Pancreas (tissue), 10 donors: ENCODE measurements around the gene IFT74. TPM values are rescaled to one million over a fixed set of nuclear protein-coding genes. Genes with fewer than 3 reads are reported as not detected.

Experiments
- ATAC-seq, 4 donors: fragments of 200-7000 bp; cut with Tn5 transposase; one replicate each; pipeline versions ENCODE4 v1.8.0 to v1.9.1; 2020; ENCODE audit warnings: mild to moderate bottlenecking in 4 of 4, moderate library complexity in 4 of 4
- DNase-seq, 6 donors: peaks; one replicate each; pipeline ENCODE4 v3.0.0-alpha.2; 2020
- FAIRE-seq: peaks from 2 replicates; lab custom pipeline; 2012; peaks lifted over from hg19 to GRCh38; lab: Jason Lieb, UNC
- H3K27ac ChIP-seq, 4 donors: fragments of 200-600 bp; sonication (generic); 1 replicate in 3 of 4; 2 replicates in 1 of 4; pipeline versions ENCODE4 v1.5.0 to v1.8.0; 2020
- H3K27me3 ChIP-seq, 4 donors: fragments of 200-600 bp; one replicate each; pipeline ENCODE4 v1.8.0; 2021
- H3K36me3 ChIP-seq, 3 donors: fragments of 200-600 bp; sonication (generic) in 1 of 3; one replicate each; pipeline versions ENCODE4 v1.5.0 to v1.8.0; 2020 to 2021
- H3K4me1 ChIP-seq, 3 donors: fragments of 200-600 bp; one replicate each; pipeline ENCODE4 v1.8.0; 2021
- H3K4me3 ChIP-seq, 4 donors: fragments of 200-600 bp; sonication (generic) in 2 of 4; one replicate each; pipeline versions ENCODE4 v1.5.0 to v1.8.0; 2020 to 2021
- H3K9me3 ChIP-seq, 4 donors: fragments of 200-600 bp; one replicate each; pipeline ENCODE4 v1.8.0; 2021
- WGBS, 2 donors: extraction: QIAGEN DNeasy Blood & Tissue Kit; methylation state at CpG; one replicate each; pipeline ENCODE4 v1.1.7; 2013; 5-methylcytosine and 5-hydroxymethylcytosine counted together
- intact Hi-C, 3 donors: fragments of 100-400 bp; cut with DNase I; formaldehyde crosslinking; loops; one replicate each; pipeline versions ENCODE4 v1.11.1 to v1.14.2; 2022
- polyA plus RNA-seq, 2 donors: library from polyadenylated mRNA; stranded (reverse); fragments of 200-250 nt; gene quantifications; one replicate each; pipeline ENCODE4 v1.2.3, GENCODE V29; 2013
- total RNA-seq, 6 donors: library from RNA; stranded (reverse); fragmentation: NEBNext Ultra II Directional in 4 of 6; extraction: Animal tissue kit (Norgen Biotek cat#: 25700) in 4 of 6; gene quantifications; one replicate each; pipeline versions ENCODE4 v1.2.1 to v1.2.4, GENCODE V29; 2021 to 2023
- TF ChIP-seq, protein P1 (sequence below), 4 donors: fragments of 200-600 bp; sonication (generic) in 3 of 4; IDR thresholded peaks; one replicate each; pipeline versions ENCODE4 v1.5.0 to v1.8.0; 2021; ENCODE audit warnings: antibody characterized with exemption in 4 of 4
- donor health status: healthy with polysubstance abuse.
- donor health status: DM: no; HTN: no; CAD: no; lungs with moderate emphysema.
- donor health status: DM: no; HTN: no; CAD: no.
- donor health status: control.
- donor health status: control.
- donor health status: Bipolar disorder and iron deficiency.
- donor health status: DM: yes; HTN: yes; CAD: no.
- donor health status: DM: no; HTN: no; CAD: no.
- donor health status: DM: no; HTN: no; CAD: no.
- donor health status: DM: yes; HTN: yes; CAD: no.

The IFT74 gene
- total and polyA plus RNA-seq, 8 donors: 5.2 to 10.7 (median 7.7) TPM

DNA sequence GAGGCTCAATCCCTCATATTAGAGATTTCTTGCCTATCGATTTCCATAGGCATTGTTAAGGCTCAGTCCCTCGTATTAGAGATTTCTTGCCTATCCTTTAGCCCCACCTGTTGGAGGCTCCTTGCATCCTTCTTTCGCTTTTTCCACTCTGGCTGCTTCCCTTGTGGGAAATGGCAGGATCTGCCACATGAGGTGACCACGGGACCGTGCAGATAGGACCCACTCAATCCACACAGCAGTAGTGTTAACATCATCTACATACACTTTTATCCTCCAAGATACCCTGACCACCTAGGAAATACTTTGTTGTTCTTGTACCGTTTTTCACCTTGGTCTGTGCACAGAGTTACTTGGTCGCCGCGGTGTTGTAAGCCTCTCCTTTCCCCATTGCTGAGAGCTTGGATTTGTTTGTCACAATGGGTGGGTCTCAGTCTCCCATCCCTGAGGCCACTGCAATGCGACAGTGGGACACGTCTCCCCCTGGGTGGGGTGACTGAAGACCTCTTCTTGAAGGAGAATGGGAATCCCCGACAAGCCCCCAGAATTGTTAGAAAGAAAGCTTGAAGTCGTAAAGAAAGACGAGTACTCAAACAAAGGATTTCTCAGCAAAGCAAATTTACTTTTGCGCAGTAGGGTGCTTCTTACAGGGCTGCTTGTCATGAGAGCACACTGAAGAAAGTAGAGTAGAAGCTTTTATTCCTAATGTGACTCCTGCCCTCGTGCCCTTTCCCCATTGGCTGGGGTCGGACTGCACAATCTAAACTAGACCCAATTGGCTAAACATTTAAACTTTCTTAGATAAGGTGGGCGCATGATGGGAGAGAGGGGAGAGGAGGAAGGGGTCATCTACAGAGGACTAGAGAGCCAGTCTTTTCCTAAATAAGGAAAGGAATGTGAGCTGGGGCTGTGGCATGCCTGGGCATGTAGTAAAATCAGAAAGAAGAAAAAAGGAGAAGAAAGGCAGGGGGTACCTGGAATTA lies 19.8 kb downstream of the IFT74 start:
- H3K4me3 ChIP-seq: no peak overlapping the region
- intact Hi-C loops: loop anchor here in 2 of 3 donors (5.0 to 10.0 kb wide), 2 partner anchors 231 to 234 kb away; no protein-coding TSS in a partner anchor
- H3K4me1 ChIP-seq: no peaks in the 10 kb centered on the region
- no peaks in the 10 kb centered on the region for H3K9me3 ChIP-seq
- H3K27ac ChIP-seq: no peak overlapping the region
- DNase-seq (peak in 2 of 6 donors; percentile 22 to 55), ATAC-seq (peak; percentile 64 to 88 (median 86)), FAIRE-seq (no peak)
- peaks cover 0 to 4% (median 0%) of the 10 kb centered on the region in 3 donors for H3K36me3 ChIP-seq
- TF ChIP-seq, protein P1, sequence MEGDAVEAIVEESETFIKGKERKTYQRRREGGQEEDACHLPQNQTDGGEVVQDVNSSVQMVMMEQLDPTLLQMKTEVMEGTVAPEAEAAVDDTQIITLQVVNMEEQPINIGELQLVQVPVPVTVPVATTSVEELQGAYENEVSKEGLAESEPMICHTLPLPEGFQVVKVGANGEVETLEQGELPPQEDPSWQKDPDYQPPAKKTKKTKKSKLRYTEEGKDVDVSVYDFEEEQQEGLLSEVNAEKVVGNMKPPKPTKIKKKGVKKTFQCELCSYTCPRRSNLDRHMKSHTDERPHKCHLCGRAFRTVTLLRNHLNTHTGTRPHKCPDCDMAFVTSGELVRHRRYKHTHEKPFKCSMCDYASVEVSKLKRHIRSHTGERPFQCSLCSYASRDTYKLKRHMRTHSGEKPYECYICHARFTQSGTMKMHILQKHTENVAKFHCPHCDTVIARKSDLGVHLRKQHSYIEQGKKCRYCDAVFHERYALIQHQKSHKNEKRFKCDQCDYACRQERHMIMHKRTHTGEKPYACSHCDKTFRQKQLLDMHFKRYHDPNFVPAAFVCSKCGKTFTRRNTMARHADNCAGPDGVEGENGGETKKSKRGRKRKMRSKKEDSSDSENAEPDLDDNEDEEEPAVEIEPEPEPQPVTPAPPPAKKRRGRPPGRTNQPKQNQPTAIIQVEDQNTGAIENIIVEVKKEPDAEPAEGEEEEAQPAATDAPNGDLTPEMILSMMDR (IDR thresholded peaks at IDR 0.05): peak; percentile 11 to 45 (median 34)
- 71 to 76% methylated on average over 18 of the region's 18 CpGs for WGBS, 2 donors
- H3K27me3 ChIP-seq: no peaks in the 10 kb centered on the region

DNA sequence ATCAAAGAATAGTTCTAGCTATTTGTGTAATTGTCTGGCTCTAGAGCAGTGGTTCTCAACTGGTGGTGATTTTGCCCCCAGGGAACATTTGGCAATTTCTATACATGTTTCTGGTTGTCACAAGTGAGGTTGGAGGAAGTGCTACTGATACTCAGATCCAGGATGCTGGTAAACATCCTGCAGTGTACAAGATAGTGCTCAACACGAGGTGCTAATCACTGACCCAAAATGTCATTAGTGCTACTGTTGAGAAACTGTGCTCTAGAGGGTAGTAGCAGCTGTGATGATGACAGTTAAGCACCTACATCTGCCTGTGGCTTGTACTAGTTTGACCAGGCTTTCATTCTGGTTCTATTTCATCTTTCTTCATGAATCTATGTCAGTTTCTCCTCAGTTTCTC lies 27.1 kb downstream of the IFT74 start:
- TF ChIP-seq, protein P1 (IDR thresholded peaks at IDR 0.05): no peak
- ATAC-seq: no peak
- Histone ChIP-seq H3K4me3 (no peak overlapping the region), H3K36me3 (peaks cover 0 to 27% (median 0%) of the 10 kb centered on the region in 3 donors), H3K9me3 (no peaks in the 10 kb centered on the region), H3K27me3 (no peaks in the 10 kb centered on the region), H3K4me1 (no peaks in the 10 kb centered on the region), H3K27ac (no peak overlapping the region)
- 56 to 58% methylated on average over 1 of the region's 1 CpG for WGBS, 2 donors
- no peak for DNase-seq
- no peak for FAIRE-seq
- intact Hi-C loops: no loop called here

DNA sequence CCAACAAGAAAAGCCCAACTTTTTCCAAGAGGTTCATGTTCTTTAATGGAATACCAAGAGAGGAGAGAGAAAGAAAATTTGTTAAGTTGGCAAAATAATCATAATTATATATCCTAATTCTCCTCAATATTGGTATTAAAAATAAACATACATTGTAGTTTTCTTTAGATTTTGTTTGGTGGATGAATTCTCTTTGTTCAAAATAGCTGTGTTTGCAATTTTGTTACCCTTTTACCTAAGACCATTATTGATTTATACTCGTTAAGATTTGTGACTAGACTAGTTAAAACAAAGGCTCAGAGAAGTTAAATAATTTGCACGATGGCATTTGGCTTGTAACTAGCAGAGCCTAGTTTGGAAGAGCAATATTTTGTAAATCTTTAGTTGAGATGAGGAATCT lies 39.6 kb downstream of the IFT74 start:
- TF ChIP-seq, protein P1 (IDR thresholded peaks at IDR 0.05): no peak
- no peaks in the 10 kb centered on the region for H3K4me1 ChIP-seq
- H3K36me3 ChIP-seq: no peaks in the 10 kb centered on the region
- DNase-seq (no peak), ATAC-seq (no peak), FAIRE-seq (no peak)
- WGBS, 2 donors: 48 to 57% methylated on average over 2 of the region's 2 CpGs
- no peak overlapping the region for H3K4me3 ChIP-seq
- intact Hi-C loops: no loop called here
- H3K27ac ChIP-seq: no peak overlapping the region
- H3K9me3 ChIP-seq: no peaks in the 10 kb centered on the region
- H3K27me3 ChIP-seq: no peaks in the 10 kb centered on the region

DNA sequence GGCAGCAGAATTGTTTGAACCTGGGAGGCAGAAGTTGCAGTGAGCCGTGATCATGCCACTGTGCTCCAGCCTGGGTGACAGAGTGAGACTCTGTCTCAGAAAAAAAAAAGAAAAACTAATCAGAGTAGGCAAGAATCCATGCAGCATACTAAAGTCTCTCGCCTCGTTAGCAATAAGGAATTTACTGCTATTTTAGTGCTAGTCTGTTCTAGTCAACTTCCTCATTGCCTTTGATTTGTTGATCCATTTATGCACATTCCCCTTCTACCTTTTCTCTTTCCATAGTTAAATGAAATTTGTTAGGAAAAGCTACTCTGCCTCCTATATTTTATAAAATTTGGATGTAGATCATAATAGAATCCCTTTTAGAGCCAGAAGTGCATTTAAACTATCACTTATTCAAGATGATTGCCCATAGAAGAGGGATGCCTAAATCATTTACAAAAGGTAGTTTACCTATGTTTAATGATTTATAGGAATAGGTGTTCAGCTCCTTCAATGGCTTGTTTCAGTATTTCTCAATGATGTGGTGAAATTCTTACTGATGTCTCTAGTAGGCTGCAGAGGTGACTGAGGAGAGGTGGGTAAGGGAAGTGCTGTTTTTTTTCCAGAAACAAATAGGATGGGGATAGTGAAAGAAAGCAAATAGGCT lies 47.3 kb downstream of the IFT74 start:
- no peak overlapping the region for H3K27ac ChIP-seq
- ATAC-seq (no peak), DNase-seq (no peak), FAIRE-seq (no peak)
- no peaks in the 10 kb centered on the region for H3K9me3 ChIP-seq
- no peak overlapping the region for H3K4me3 ChIP-seq
- TF ChIP-seq, protein P1 (IDR thresholded peaks at IDR 0.05): no peak
- 74 to 82% methylated on average over 3 of the region's 3 CpGs for WGBS, 2 donors
- intact Hi-C loops: no loop called here
- H3K4me1 ChIP-seq: no peaks in the 10 kb centered on the region
- H3K27me3 ChIP-seq: no peaks in the 10 kb centered on the region
- peaks cover 0 to 1% (median 0%) of the 10 kb centered on the region in 3 donors for H3K36me3 ChIP-seq
